Mesodermal cell (in vitro differentiated cells): ENCODE measurements around the gene APOB.

Experiments
- H3K27ac ChIP-seq: 2 replicates; pipeline ENCODE4 v1.7.0; 2013; ENCODE audit warnings: mild to moderate bottlenecking, low read depth, low read length, moderate library complexity; ENCODE audit not compliant: severe bottlenecking
- H3K36me3 ChIP-seq: 2 replicates; pipeline ENCODE4 v1.7.1; 2013; ENCODE audit warnings: mild to moderate bottlenecking, low read length, moderate library complexity; ENCODE audit not compliant: control insufficient read depth, insufficient read depth
- H3K4me1 ChIP-seq: one replicate; pipeline ENCODE4 v1.7.1; 2013; ENCODE audit warnings: mild to moderate bottlenecking, low read length; ENCODE audit not compliant: insufficient read depth, control insufficient read depth, poor library complexity, severe bottlenecking
- H3K4me3 ChIP-seq: 2 replicates; pipeline ENCODE4 v1.7.0; 2013; ENCODE audit warnings: low read length, control low read depth, mild to moderate bottlenecking; ENCODE audit not compliant: insufficient read depth, poor library complexity, severe bottlenecking; ENCODE audit errors: extremely low read depth
- H3K9me3 ChIP-seq: 2 replicates; pipeline ENCODE4 v1.7.1; 2013; ENCODE audit warnings: mild to moderate bottlenecking, low read length, moderate library complexity; ENCODE audit not compliant: control insufficient read depth
- WGBS, 2 experiments: methylation state at CpG; one replicate each; pipeline ENCODE4 v1.1.5; 2013; ENCODE audit warnings: missing lambda C conversion rate in 2 of 2; ENCODE audit not compliant: insufficient coverage in 2 of 2; 5-methylcytosine and 5-hydroxymethylcytosine counted together

The APOB gene

DNA sequence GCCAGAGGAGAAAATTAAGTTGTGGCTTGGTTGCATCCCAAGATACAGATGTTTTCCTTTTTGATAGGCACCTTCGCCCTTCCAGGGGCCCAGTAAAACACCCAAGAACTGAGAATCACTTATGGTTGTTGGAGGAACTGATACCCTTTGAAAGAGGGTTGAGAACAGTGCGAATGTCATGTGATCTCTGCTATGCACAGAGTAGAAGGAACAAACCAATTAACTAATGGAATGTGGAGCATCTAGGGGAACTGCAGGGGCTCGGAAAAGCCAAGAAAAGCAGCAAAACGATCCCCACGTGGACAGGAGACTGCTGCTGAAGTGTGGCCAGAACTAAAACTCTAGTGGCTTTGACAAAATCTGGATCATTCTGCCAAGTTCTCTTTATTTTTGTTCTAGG is 58.8 kb downstream of the APOB start:
- Histone ChIP-seq H3K4me3 (no peak overlapping the region), H3K4me1 (peaks cover 10% of the 10 kb centered on the region), H3K9me3 (no peaks in the 10 kb centered on the region), H3K36me3 (no peaks in the 10 kb centered on the region), H3K27ac (no peak overlapping the region)
- WGBS, 2 experiments: 35 to 44% methylated on average over 4 to 5 of the region's 5 CpGs

DNA sequence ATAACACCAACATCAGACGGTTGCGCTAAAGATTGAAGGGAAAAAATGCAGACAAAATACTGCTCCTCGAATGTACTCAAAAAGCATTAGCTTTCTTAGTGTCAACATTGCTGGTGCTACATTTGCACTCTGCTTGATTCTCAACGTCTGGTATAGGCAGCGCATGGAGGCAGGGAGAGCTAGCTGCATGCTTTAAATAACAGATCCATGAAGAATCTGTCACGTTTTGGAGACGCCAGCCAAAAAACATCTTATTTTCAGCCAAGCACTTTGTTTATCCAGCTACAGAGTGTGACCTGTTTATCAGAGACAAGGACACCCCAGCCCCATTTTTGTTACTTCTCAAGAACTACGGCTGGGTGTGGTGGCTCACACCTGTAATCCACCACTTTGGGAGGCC is 59.5 kb downstream of the APOB start:
- peaks cover 7% of the 10 kb centered on the region for H3K4me1 ChIP-seq
- WGBS, 2 experiments: 87 to 90% methylated on average over 8 of the region's 8 CpGs
- no peak overlapping the region for H3K27ac ChIP-seq
- H3K9me3 ChIP-seq: no peaks in the 10 kb centered on the region
- no peak overlapping the region for H3K4me3 ChIP-seq
- H3K36me3 ChIP-seq: no peaks in the 10 kb centered on the region

DNA sequence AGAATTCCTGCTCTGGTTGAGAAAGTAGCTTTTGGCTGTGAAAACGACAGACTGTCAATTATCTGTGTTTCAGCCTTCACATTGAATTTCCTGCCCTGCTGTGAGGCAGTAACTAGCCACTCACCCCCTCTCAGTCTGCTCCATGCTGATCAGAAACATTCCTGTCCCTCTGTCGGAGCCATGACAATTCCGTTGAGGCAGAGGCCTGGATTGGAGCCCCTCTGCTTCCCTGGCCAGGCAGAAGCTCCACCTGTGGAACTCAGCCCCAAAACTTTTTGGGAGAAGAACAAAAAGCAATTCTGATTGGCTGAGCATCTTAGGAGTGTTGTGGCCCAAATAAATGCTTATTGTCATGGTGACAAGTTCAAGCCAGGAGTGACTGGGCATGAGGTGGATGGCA is 60.0 kb downstream of the APOB start:
- H3K4me3 ChIP-seq: no peak overlapping the region
- no peaks in the 10 kb centered on the region for H3K36me3 ChIP-seq
- H3K9me3 ChIP-seq: no peaks in the 10 kb centered on the region
- no peak overlapping the region for H3K27ac ChIP-seq
- H3K4me1 ChIP-seq: peaks cover 7% of the 10 kb centered on the region
- 4 to 7% methylated on average over 3 of the region's 3 CpGs for WGBS, 2 experiments

DNA sequence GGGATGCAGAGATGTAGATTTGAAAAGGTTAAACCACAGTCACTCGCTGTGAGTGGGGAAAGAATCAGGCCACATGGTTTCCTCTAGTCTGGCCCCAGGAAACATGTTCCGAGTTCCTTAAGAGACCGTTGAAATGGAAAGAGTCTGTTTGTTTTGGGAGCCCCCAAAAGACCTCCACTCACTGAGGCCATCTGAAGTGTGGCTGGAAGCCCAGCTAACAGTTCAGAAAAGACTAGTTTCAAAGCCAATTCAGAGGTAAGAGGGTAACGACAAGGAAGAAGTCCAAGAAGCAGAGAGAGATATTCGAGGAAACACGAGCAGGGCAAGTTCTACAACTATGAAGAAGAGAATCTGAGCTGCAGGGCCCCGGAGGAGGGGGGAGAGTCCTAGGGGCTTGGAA is 61.0 kb downstream of the APOB start:
- H3K36me3 ChIP-seq: no peaks in the 10 kb centered on the region
- no peak overlapping the region for H3K27ac ChIP-seq
- no peak overlapping the region for H3K4me3 ChIP-seq
- no peaks in the 10 kb centered on the region for H3K9me3 ChIP-seq
- WGBS, 2 experiments: 82 to 89% methylated on average over 7 of the region's 7 CpGs
- H3K4me1 ChIP-seq: peaks cover 7% of the 10 kb centered on the region

DNA sequence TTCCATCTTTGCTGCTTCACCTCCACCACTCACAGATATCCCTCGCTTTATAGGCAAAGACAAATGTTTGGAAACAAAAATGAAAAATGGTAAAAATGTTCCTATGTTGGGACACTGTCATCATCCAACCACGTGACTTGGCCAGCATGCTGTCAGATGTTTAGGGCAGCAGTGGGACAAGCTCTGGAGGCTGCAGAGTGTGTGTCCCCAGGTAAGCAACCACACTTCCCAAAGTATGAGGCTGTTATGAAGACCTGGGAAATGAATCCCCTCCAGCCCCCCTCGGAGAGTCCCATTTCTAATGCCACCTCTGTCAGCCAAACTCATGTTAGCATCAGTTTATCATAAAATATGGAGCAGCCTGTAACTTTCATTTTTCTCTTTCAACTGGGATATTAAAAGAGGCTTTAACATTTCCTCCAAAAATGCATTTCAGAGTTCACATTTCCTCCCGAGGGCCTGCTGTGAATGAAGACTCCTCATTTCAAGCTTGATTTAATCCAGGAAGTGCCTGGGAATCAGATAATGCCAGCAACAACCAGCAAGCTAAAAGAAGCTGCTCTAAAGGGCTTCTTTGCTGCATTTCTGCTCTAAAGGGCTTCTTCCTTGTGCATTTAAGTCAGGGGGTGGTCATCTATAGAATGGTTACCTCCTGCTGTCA is 66.2 kb downstream of the APOB start:
- Histone ChIP-seq H3K27ac (no peak overlapping the region), H3K4me1 (no peaks in the 10 kb centered on the region), H3K4me3 (no peak overlapping the region), H3K9me3 (no peaks in the 10 kb centered on the region), H3K36me3 (no peaks in the 10 kb centered on the region)
- WGBS, 2 experiments: 75 to 100% methylated on average over 1 of the region's 4 CpGs

DNA sequence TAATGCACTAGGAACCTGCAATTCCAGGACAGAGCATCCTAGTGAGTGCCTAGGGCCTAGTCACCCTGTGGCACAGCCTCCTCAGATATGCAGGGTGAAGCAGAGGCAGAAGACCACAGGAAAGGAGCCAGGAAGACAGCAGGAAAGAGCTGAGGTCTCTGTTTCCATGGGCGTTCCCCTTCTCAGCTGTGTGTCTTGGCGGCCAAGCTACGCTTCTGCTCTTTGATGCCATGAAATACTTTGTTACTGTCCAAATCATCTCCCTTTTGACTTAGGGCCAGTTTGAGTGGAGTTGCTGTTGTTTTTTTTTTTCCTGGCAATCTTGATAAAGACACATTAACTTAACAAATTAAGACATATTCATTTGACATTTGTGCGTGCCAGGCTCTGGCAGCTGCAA is 67.3 kb downstream of the APOB start:
- Histone ChIP-seq H3K4me1 (no peaks in the 10 kb centered on the region), H3K4me3 (no peak overlapping the region), H3K9me3 (no peaks in the 10 kb centered on the region), H3K36me3 (no peaks in the 10 kb centered on the region), H3K27ac (no peak overlapping the region)
- 93 to 100% methylated on average over 1 to 2 of the region's 4 CpGs for WGBS, 2 experiments

DNA sequence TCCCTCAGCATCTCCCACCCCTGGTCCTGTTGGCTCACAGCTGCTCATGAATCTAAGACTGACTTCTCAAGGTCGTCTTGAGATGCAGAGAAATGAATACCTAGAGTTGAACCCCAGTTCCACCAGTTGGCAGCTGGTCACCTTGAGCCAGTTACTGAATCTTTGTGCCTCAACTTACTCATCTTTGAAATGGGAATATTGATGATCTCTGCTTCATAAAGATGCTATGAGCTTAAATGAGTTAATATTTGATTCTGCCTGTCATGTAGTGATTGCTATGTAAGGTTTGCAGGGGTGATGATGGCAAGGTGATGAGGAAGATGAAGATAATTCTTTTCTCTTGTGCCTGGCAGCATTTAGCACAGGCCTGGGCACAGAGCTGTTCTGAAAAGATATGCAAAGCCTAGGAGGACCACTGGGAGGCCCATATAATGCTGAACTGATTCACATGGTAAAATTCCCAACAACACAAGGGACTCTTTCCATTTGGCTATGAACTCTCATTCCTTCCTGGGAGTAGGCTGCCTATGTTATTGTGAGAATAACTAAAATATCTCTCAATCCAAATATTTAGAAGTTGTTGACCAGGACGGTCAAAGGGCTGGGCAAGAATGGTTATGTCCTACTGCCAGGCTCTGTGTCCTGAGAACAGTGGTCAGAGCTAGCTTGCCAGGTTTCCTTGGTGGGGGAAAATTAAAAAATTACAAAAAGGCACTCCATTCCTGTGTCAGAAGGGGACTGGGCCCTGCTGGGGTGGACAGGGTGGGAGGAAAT is 70.9 kb downstream of the APOB start:
- no peaks in the 10 kb centered on the region for H3K36me3 ChIP-seq
- H3K9me3 ChIP-seq: no peaks in the 10 kb centered on the region
- no peaks in the 10 kb centered on the region for H3K4me1 ChIP-seq
- no peak overlapping the region for H3K27ac ChIP-seq
- H3K4me3 ChIP-seq: no peak overlapping the region
- WGBS, 2 experiments: 80% methylated on average over 1 of the region's 2 CpGs

DNA sequence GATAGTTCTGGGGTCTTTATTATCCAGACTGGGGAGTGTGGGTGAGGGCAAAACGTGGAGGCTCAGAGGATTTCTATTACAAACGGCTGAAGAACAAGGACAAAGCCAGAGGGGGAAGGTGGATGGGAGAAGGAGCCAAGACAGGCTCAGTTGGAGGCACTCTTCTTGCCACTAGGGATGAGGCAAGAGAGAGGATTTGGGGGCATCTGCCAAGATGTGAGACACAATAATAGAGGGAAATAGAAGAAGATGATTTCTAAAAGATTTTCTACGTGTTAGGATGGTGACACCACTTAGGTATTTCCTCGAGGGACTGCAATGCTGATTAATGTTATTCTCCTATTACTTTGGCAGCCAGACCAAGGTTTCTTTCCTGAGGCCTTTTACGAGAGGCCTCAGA is 71.8 kb downstream of the APOB start:
- no peaks in the 10 kb centered on the region for H3K36me3 ChIP-seq
- 68 to 80% methylated on average over 4 to 5 of the region's 5 CpGs for WGBS, 2 experiments
- H3K4me3 ChIP-seq: no peak overlapping the region
- no peaks in the 10 kb centered on the region for H3K4me1 ChIP-seq
- H3K27ac ChIP-seq: no peak overlapping the region
- no peaks in the 10 kb centered on the region for H3K9me3 ChIP-seq

DNA sequence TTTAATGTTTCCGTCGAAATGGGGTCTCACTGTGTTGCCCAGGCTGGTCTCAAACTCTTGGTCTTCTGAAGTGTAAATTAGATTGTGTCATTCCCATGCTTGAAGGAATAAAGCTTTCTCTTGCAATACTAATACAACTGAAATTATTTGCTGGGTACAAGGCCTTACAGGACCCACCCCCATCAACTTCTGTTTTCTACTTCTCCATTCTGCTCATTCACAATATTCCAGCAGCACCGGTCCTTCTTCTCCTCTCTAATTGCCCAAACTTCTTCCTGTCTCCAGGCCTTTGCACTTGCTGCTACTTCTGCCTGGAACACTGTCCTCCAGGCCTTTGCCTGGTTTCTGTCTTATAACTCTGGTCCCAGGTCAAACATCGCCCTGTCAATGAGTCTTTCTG is 73.8 kb downstream of the APOB start:
- no peaks in the 10 kb centered on the region for H3K9me3 ChIP-seq
- H3K4me3 ChIP-seq: no peak overlapping the region
- no peak overlapping the region for H3K27ac ChIP-seq
- 75 to 90% methylated on average over 1 to 2 of the region's 4 CpGs for WGBS, 2 experiments
- H3K36me3 ChIP-seq: no peaks in the 10 kb centered on the region
- H3K4me1 ChIP-seq: no peaks in the 10 kb centered on the region

DNA sequence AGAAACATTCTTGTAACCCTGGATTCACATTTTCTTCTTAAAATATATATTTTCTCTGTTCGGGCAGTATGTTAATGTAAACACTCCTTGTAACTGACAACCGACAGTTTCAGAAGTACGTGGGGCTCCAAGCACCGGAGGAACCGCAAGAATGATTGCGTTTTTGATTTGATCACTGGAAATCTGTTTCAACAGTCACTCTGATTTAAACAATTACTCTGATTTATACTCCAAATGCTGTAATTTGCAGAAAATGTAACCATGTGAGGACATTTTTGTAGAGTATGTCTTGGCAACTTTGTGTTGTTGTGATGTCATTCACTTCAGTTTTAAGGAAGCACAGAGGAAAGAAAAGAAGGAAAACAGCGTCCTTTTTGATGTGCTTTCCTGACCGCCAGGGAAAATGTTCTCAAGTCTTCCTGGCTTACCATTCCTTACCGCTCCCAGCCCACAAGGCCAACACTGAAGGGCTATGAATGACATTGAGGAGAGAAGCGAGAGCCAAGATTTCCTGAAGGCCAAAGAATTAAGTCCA is 77.7 kb downstream of the APOB start:
- Histone ChIP-seq H3K4me1 (no peaks in the 10 kb centered on the region), H3K27ac (no peak overlapping the region), H3K36me3 (no peaks in the 10 kb centered on the region), H3K9me3 (no peaks in the 10 kb centered on the region), H3K4me3 (no peak overlapping the region)
- 88 to 100% methylated on average over 3 to 4 of the region's 10 CpGs for WGBS, 2 experiments

DNA sequence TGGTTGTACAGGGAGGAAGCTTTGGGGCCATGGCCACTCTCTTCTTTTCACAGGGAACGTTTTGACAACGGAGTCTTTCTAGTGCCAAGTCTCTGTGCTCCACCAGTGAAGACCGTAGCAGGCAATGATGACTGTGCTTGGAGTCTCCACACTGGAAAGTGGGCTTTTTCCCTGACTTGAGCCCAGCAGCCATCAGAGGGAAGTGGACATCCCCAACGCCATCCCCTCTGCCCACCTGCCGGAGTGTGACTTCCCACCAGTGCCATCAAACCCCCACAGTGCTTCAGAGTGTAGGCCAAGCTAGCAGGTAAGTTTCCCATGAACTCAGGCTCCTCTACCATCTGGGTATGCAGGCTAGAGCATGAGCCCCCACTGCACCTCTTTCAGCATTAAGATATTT is 78.7 kb downstream of the APOB start:
- 80 to 89% methylated on average over 3 of the region's 5 CpGs for WGBS, 2 experiments

More for the DNA sequence above, 78.7 kb downstream of the APOB start:
- Histone ChIP-seq H3K4me3 (no peak overlapping the region), H3K36me3 (no peaks in the 10 kb centered on the region), H3K9me3 (no peaks in the 10 kb centered on the region), H3K27ac (no peak overlapping the region), H3K4me1 (no peaks in the 10 kb centered on the region)
